Panc1 (cell line): Measurements from ENCODE around the gene OR4N5. TPM values are rescaled to one million over a fixed set of nuclear protein-coding genes. Genes with fewer than 3 reads are reported as not detected.

Source experiments
- ATAC-seq: fragments of 200-7000 bp; cut with Tn5 transposase; 2 replicates; pipeline ENCODE4 v1.9.1; 2020; ENCODE audit warnings: mild to moderate bottlenecking, moderate library complexity
- BruUV-seq: library from RNA; stranded (reverse); fragments of 400-500 nt; replicated peaks from 2 replicates; lab custom pipeline; 2021; lab: Mats Ljungman, UMichigan
- CTCF ChIA-PET: fragments of 300-600 bp; sonication (Branson Sonifier 250); formaldehyde crosslinking; loops from one replicate; lab custom pipeline; 2022; ENCODE audit warnings: antibody characterized with exemption; lab: Charles Lee
- POLR2A ChIA-PET: fragments of 300-600 bp; sonication (Branson Sonifier 250); formaldehyde crosslinking; loops from one replicate; lab custom pipeline; 2022; ENCODE audit warnings: antibody characterized with exemption; lab: Charles Lee
- DNase-seq: peaks from one replicate; pipeline ENCODE4 v3.0.0-alpha.2; 2010; ENCODE audit warnings: low read depth, low spot score
- H3K27ac ChIP-seq: 2 replicates; pipeline ENCODE4 v1.5.1; 2011; ENCODE audit warnings: mild to moderate bottlenecking, low read length, inconsistent platforms
- H3K27me3 ChIP-seq: fragments of 200-500 bp; sonication (Bioruptor generic); 2 replicates; pipeline ENCODE4 v1.6.0; 2014; ENCODE audit warnings: low read length, inconsistent platforms; ENCODE audit not compliant: control insufficient read depth, insufficient read depth
- H3K36me3 ChIP-seq: fragments of 200-500 bp; sonication (Bioruptor generic); 2 replicates; pipeline ENCODE4 v1.5.1; 2014; ENCODE audit warnings: inconsistent platforms, mild to moderate bottlenecking, low read length, moderate library complexity; ENCODE audit not compliant: control insufficient read depth, insufficient read depth
- H3K4me1 ChIP-seq: 2 replicates; pipeline ENCODE4 v1.5.1; 2011; ENCODE audit warnings: inconsistent platforms, mild to moderate bottlenecking, low read length, moderate library complexity; ENCODE audit not compliant: control insufficient read depth, insufficient read depth
- H3K4me3 ChIP-seq, 2 experiments: 2 replicates each; pipeline ENCODE4 v1.5.1; 2011 to 2012; ENCODE audit warnings: low read depth in 2 of 2, low read length in 2 of 2, mild to moderate bottlenecking in 2 of 2, inconsistent platforms in 1 of 2, moderate library complexity in 1 of 2
- H3K9me3 ChIP-seq: fragments of 200-500 bp; sonication (Bioruptor generic); 2 replicates; pipeline ENCODE4 v1.5.1; 2014; ENCODE audit warnings: low read depth, mild to moderate bottlenecking, inconsistent platforms, low read length, moderate library complexity; ENCODE audit not compliant: control insufficient read depth, insufficient read depth
- CTCF ChIP-seq: fragments of 450-650 bp; IDR thresholded peaks from 2 replicates; pipeline ENCODE4 v1.5.1; 2017; ENCODE audit warnings: mild to moderate bottlenecking
- POLR2AphosphoS5 ChIP-seq: IDR thresholded peaks from 2 replicates; pipeline ENCODE4 v1.6.1; 2012; ENCODE audit warnings: mild to moderate bottlenecking, low read depth, low read length, moderate library complexity
- REST ChIP-seq, 2 experiments: IDR thresholded peaks; 2 replicates each; pipeline ENCODE4 v1.6.1; 2011 to 2012; ENCODE audit warnings: low read depth in 2 of 2, control low read depth in 1 of 2, low read length in 1 of 2, mild to moderate bottlenecking in 1 of 2, moderate library complexity in 1 of 2; ENCODE audit not compliant: insufficient read depth in 1 of 2
- SIN3A ChIP-seq: IDR thresholded peaks from 2 replicates; pipeline ENCODE4 v1.6.1; 2012; ENCODE audit warnings: low read depth, mild to moderate bottlenecking, low read length, moderate library complexity, borderline replicate concordance; ENCODE audit not compliant: insufficient read depth
- TCF7L2 ChIP-seq: IDR thresholded peaks from 2 replicates; pipeline ENCODE4 v1.6.1; 2011; ENCODE audit warnings: mild to moderate bottlenecking, low read depth, low read length, inconsistent platforms
- in situ Hi-C: cut with HindIII; loops from 2 replicates; pipeline ENCODE4 v1.10.0; 2016; ENCODE audit warnings: low sequenced_read_pairs, low pct_unique_long_range_greater_than_20kb
- intact Hi-C: fragments of 100-400 bp; cut with micrococcal nuclease; formaldehyde crosslinking; loops from one replicate; pipeline ENCODE4 v1.10.0; 2022; ENCODE audit not compliant: unreplicated experiment
- total RNA-seq: library from RNA; stranded (reverse); gene quantifications from one replicate; pipeline ENCODE4 v1.2.1, GENCODE V29; 2021; ENCODE audit not compliant: unreplicated experiment

OR4N5 gene
- total RNA-seq, 1 experiment from 2014 or later = not detected

GRCh38 chr14:20118795-20119194, 19.8 kb upstream of the OR4N5 start:
- CTCF ChIA-PET = no interaction called here
- Histone ChIP-seq H3K27ac (no peak overlapping the region), H3K36me3 (no peaks in the 10 kb centered on the region), H3K4me1 (no peaks in the 10 kb centered on the region), H3K4me3 (no peak overlapping the region), H3K9me3 (no peaks in the 10 kb centered on the region), H3K27me3 (no peaks in the 10 kb centered on the region)
- TF ChIP-seq REST (IDR thresholded peaks at IDR 0.05; ENCODE audit: insufficient read depth in 1 of 2, low read depth in 2 of 2, low read length in 1 of 2) = no peak
- intact Hi-C loops = no loop called here
- ATAC-seq (no peak), DNase-seq (no peak)
- BruUV-seq = no TSS peak
- POLR2A ChIA-PET = no interaction called here
- in situ Hi-C loops = no loop called here

GRCh38 chr14:20143911-20144310, 5.3 kb downstream of the OR4N5 start:
- ATAC-seq (no peak), DNase-seq (no peak)
- Histone ChIP-seq H3K27me3 (no peaks in the 10 kb centered on the region), H3K27ac (no peak overlapping the region), H3K4me3 (no peak overlapping the region), H3K9me3 (no peaks in the 10 kb centered on the region), H3K4me1 (no peaks in the 10 kb centered on the region), H3K36me3 (no peaks in the 10 kb centered on the region)
- intact Hi-C loops = no loop called here
- no TSS peak for BruUV-seq
- TF ChIP-seq CTCF = peak; percentile 42
- no peak for TF ChIP-seq TCF7L2
- TF ChIP-seq REST (IDR thresholded peaks at IDR 0.05; ENCODE audit: insufficient read depth in 1 of 2, low read depth in 2 of 2, low read length in 1 of 2) = no peak
- POLR2A ChIA-PET = no interaction called here
- CTCF ChIA-PET = no interaction called here
- in situ Hi-C loops = no loop called here

- POLR2A ChIA-PET = no interaction called here
- in situ Hi-C loops = no loop called here
- CTCF ChIA-PET = no interaction called here
- H3K9me3 ChIP-seq = no peaks in the 10 kb centered on the region
- no peaks in the 10 kb centered on the region for H3K36me3 ChIP-seq
- H3K27ac ChIP-seq = no peak overlapping the region
- H3K4me1 ChIP-seq = no peaks in the 10 kb centered on the region
- no peaks in the 10 kb centered on the region for H3K27me3 ChIP-seq
- TF ChIP-seq REST (IDR thresholded peaks at IDR 0.05; ENCODE audit: insufficient read depth in 1 of 2, low read depth in 2 of 2, low read length in 1 of 2) = no peak
- no peak for TF ChIP-seq CTCF
- TF ChIP-seq POLR2AphosphoS5 = no peak
- no peak for TF ChIP-seq TCF7L2
- no peak for TF ChIP-seq SIN3A
- ATAC-seq (no peak), DNase-seq (no peak)
- no TSS peak for BruUV-seq
- no peak overlapping the region for H3K4me3 ChIP-seq
- intact Hi-C loops = no loop called here
These were observed 6.2 kb downstream of the OR4N5 start for GRCh38 chr14:20144820-20145219.
